HG03521 (cell line): ENCODE measurements around the gene EIF1AX.
A peak's percentile ranks its signal among the peaks of the same experiment; 100 is the strongest.
"Not testable (repeated sequence)": the region's sequence is repeated elsewhere in the genome, so short reads cannot be mapped to it uniquely, and the experiment has no call there.

Source experiments
- ATAC-seq: cut with Tn5 transposase; IDR thresholded peaks from one replicate; pipeline ENCODE4 v1.9.1; 2021; ENCODE audit warnings: mild to moderate bottlenecking, moderate library complexity; ENCODE audit not compliant: unreplicated experiment

EIF1AX gene, protein sequence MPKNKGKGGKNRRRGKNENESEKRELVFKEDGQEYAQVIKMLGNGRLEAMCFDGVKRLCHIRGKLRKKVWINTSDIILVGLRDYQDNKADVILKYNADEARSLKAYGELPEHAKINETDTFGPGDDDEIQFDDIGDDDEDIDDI

GRCh38 chrX:20141281-20142220 lies at the start of gene EIF1AX:
TSS of gene EIF1AX (minus strand) at chrX:20141838. CDS start at chrX:20141640, 198 bp downstream.
- ATAC-seq = peak; percentile 98

DNA sequence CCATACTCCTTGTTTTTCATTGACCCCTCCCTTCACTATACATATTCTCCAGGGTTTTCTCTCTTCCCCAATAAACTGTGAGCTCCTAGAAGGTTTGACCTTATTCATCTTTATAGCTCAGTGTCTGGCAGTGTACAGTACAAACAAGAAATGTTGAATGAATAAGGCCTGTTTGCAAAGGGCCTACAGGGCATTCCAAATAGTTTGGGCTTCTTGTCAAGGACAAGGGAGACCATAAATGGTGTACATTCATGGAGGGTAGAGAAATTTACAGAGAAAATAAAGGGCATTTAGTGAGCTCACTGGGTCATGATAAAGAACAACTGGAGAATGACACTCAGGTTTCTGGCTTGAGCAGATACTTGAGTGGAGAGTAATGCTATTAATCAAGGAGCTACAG lies 47.5 kb upstream of the EIF1AX start:
- ATAC-seq = no peak

GRCh38 chrX:20181598-20182329 lies 40.1 kb upstream of the EIF1AX start:
- no peak for ATAC-seq

GRCh38 chrX:20177093-20177492 lies 35.5 kb upstream of the EIF1AX start:
- no peak for ATAC-seq

GRCh38 chrX:20173856-20174255 lies 32.2 kb upstream of the EIF1AX start:
- no peak for ATAC-seq

GRCh38 chrX:20173313-20173712 lies 31.7 kb upstream of the EIF1AX start:
- ATAC-seq = no peak

DNA sequence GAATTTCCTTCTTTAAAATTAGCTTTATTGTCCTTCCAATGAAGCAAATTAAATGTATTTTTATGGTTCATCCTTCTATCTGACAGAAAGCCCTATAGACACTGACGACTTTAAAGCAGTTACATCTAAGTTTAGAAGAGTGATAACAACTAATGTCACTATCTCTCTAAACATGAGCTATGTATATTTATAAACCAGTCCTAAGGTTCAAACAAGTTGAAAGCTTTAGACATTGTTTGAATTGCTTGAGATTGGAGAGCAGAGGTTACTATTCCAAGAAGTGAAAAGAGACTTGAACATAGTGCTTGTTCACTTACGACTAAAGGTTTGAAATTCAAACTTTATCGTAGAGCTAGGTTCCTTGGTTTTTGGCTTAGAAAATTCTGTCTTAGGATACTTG lies 30.2 kb upstream of the EIF1AX start:
- no peak for ATAC-seq

DNA sequence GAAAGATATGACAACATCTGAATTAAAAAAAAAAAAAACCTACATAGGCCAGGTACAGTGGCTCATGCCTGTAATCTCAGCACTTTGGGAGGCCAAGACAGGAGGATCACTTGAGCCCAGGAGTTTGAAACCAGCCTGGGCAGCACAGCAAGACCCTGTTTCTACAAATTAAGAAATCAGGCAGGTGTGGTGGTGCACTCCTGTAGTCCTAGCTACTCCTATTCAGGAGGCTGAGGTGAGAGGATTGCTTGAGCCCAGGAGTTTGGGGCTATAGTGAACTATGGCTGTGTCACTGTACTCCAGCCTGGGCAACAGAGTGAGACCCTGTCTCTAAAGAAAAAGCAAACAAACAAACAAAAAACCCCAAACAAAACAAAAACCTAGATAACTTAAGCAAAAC lies 20.9 kb upstream of the EIF1AX start:
- ATAC-seq = not testable (repeated sequence)

GRCh38 chrX:20159797-20160385 lies 18.3 kb upstream of the EIF1AX start:
- ATAC-seq = no peak

GRCh38 chrX:20151689-20152088 lies 10.1 kb upstream of the EIF1AX start:
- no peak for ATAC-seq

DNA sequence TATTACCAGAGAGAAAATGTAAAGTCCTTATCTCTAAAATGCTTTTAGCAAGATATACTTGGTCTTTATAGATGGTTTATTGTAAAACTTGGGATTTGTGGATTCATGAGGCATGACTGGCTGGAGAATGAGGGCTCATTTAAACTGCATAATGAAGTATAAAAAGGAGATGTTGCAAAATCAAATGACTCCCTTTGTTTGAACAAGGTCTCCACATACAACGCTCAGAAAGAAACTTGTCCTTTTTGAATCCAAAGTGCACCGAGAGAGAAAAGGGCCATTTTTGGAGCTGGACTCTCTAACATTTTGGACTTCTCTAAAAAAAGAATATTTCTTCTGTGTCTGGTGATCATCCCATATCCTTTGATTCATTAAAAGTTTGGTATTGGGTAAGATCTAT lies 7.7 kb upstream of the EIF1AX start:
- ATAC-seq = no peak

- no peak for ATAC-seq
Measured at GRCh38 chrX:20147561-20147960, 5.9 kb upstream of the EIF1AX start.

DNA sequence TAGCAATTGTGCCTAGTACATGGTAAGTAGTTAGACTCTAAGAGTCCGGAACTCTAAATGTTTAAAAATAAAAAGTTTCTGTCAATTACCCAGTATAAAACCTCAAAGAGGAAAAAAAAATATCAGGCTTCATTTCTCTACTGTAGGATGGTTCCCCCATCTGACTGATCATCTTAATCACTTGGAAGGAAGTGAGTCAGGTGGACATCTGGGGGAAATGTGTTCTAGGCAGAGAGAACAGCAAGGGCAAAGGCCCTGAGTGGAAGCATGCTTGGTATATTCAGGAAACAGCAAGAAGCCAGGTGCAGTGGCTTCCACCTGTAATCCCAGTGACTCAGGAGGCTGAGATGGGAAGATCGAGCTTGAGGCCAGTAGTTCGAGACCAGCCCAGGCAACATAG lies 2.9 kb upstream of the EIF1AX start:
- ATAC-seq = no peak

- no peak for ATAC-seq
Measured at GRCh38 chrX:20143561-20143960, 1.9 kb upstream of the EIF1AX start.

- no peak for ATAC-seq
Measured at GRCh38 chrX:20143111-20143510, 1.5 kb upstream of the EIF1AX start.

GRCh38 chrX:20140420-20140819 lies 1.2 kb downstream of the EIF1AX start:
- no peak for ATAC-seq

DNA sequence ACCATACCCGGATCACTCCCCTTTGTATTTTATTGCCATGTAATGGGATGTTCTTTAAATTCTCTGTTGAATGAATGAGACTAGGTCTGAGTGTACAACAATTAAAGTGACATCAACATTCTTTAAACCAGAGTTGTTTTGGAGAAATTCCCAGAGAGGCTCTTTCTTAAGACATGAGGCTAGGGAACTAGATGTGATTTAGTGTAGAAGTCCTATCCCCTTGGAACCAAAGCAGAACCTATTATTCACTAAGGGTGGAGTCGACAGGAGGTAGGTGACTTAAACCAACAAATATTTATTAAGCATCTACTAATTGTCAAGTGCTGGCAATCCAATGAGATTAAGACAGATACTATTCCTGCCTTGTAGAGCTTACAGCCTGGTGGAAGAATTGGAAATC lies 1.7 kb downstream of the EIF1AX start:
- no peak for ATAC-seq

DNA sequence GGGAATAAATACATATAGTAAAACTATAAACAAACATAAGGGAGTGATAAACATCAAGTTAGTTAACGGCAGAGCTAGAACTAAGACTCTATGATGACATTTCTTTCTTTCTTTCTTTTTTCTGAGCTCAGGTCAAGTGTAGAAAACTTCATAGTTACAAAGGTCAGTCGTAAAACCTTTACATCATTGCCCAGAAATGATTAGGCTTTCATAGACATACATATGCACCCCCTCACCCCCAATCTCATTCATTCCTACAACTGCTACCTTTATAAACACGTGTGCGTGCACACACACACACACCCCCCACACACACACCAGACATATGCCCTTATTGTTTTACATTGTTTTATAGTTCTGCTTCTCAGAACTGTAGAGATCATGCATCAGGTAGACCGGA lies 5.7 kb downstream of the EIF1AX start:
- ATAC-seq = no peak

- ATAC-seq = no peak
Measured at GRCh38 chrX:20132666-20133065, 9.0 kb downstream of the EIF1AX start.

- no peak for ATAC-seq
Measured at GRCh38 chrX:20130357-20130756, 11.3 kb downstream of the EIF1AX start.

- ATAC-seq = no peak
Measured at GRCh38 chrX:20129547-20129946, 12.1 kb downstream of the EIF1AX start.
